Liver (tissue), 9 donors: ENCODE results near the gene OR10A3. TPM values are rescaled to one million over a fixed set of nuclear protein-coding genes. Genes with fewer than 3 reads are reported as not detected.

Experiments used
- DNase-seq: peaks from one replicate; pipeline ENCODE4 v3.0.0-alpha.2; 2017; ENCODE audit warnings: low spot score
- H3K27ac ChIP-seq, 2 donors: one replicate each; pipeline ENCODE4 v1.7.0; 2013; ENCODE audit warnings: inconsistent platforms in 2 of 2, low read length in 2 of 2, control low read depth in 1 of 2, low read depth in 1 of 2, mild to moderate bottlenecking in 1 of 2
- H3K27me3 ChIP-seq, 4 donors: one replicate each; pipeline versions ENCODE4 v1.6.1 to v1.7.0; 2013; ENCODE audit warnings: low read length in 3 of 4, inconsistent platforms in 1 of 4, mild to moderate bottlenecking in 1 of 4, moderate library complexity in 1 of 4; ENCODE audit not compliant: control insufficient read depth in 4 of 4, insufficient read depth in 4 of 4
- H3K36me3 ChIP-seq, 4 donors: one replicate each; pipeline versions ENCODE4 v1.6.1 to v1.7.0; 2013; ENCODE audit warnings: low read length in 3 of 4, mild to moderate bottlenecking in 3 of 4, low read depth in 1 of 4, moderate library complexity in 1 of 4; ENCODE audit not compliant: control insufficient read depth in 4 of 4, insufficient read depth in 3 of 4
- H3K4me1 ChIP-seq, 4 donors: one replicate each; pipeline versions ENCODE4 v1.6.1 to v1.7.0; 2013; ENCODE audit warnings: low read length in 3 of 4, mild to moderate bottlenecking in 3 of 4, moderate library complexity in 1 of 4; ENCODE audit not compliant: control insufficient read depth in 4 of 4, insufficient read depth in 4 of 4
- H3K4me3 ChIP-seq, 3 donors: one replicate each; pipeline versions ENCODE4 v1.6.1 to v1.7.0; 2013; ENCODE audit warnings: low read length in 3 of 3, control low read depth in 1 of 3, low read depth in 1 of 3, mild to moderate bottlenecking in 1 of 3
- H3K9ac ChIP-seq, 2 donors: one replicate each; pipeline ENCODE4 v1.7.0; 2013; ENCODE audit warnings: low read length in 2 of 2, mild to moderate bottlenecking in 2 of 2, moderate library complexity in 2 of 2, control low read depth in 1 of 2, low read depth in 1 of 2
- H3K9me3 ChIP-seq, 4 donors: one replicate each; pipeline versions ENCODE4 v1.6.1 to v1.7.0; 2013; ENCODE audit warnings: low read length in 3 of 4; ENCODE audit not compliant: control insufficient read depth in 4 of 4
- ATF3 ChIP-seq: IDR thresholded peaks from 2 replicates; pipeline ENCODE4 v1.6.1; 2016; ENCODE audit warnings: antibody characterized with exemption
- CTCF ChIP-seq: fragments of 150-350 bp; IDR thresholded peaks from 2 replicates; pipeline ENCODE4 v1.5.1; 2017; ENCODE audit warnings: improper control_type of control experiment, low read depth, low read length; ENCODE audit not compliant: missing input control
- EGR1 ChIP-seq, 2 donors: IDR thresholded peaks; 2 replicates each; pipeline ENCODE4 v1.6.1; 2016 to 2018; ENCODE audit warnings: antibody characterized with exemption in 2 of 2, low read depth in 2 of 2
- FOXA1 ChIP-seq: IDR thresholded peaks from 2 replicates; pipeline ENCODE4 v1.6.1; 2016; ENCODE audit warnings: antibody characterized with exemption
- FOXA2 ChIP-seq: IDR thresholded peaks from 2 replicates; pipeline ENCODE4 v1.6.1; 2016; ENCODE audit warnings: antibody characterized with exemption
- GABPA ChIP-seq, 2 donors: IDR thresholded peaks in 1 of 2; conservative IDR thresholded peaks in 1 of 2; 2 replicates each; pipeline ENCODE4 v1.6.1; 2016; ENCODE audit warnings: antibody characterized with exemption in 2 of 2, mild to moderate bottlenecking in 1 of 2, moderate library complexity in 1 of 2
- HNF4A ChIP-seq, 2 donors: conservative IDR thresholded peaks; 2 replicates each; pipeline ENCODE4 v1.6.1; 2016; ENCODE audit warnings: antibody characterized with exemption in 2 of 2, mild to moderate bottlenecking in 2 of 2
- HNF4G ChIP-seq: IDR thresholded peaks from 2 replicates; pipeline ENCODE4 v1.6.1; 2016; ENCODE audit warnings: antibody characterized with exemption
- JUND ChIP-seq, 2 donors: IDR thresholded peaks; 2 replicates each; pipeline ENCODE4 v1.6.1; 2016; ENCODE audit warnings: antibody characterized with exemption in 2 of 2
- MAX ChIP-seq: IDR thresholded peaks from 2 replicates; pipeline ENCODE4 v1.6.1; 2016; ENCODE audit warnings: antibody characterized with exemption
- NR2F2 ChIP-seq: IDR thresholded peaks from 2 replicates; pipeline ENCODE4 v1.6.1; 2016; ENCODE audit warnings: antibody characterized with exemption
- RAD21 ChIP-seq, 2 donors: IDR thresholded peaks; 2 replicates each; pipeline ENCODE4 v1.6.1; 2016; ENCODE audit warnings: antibody characterized with exemption in 2 of 2, mild to moderate bottlenecking in 2 of 2
- RXRA ChIP-seq, 2 donors: IDR thresholded peaks; 2 replicates each; pipeline ENCODE4 v1.6.1; 2017 to 2018; ENCODE audit warnings: antibody characterized with exemption in 2 of 2, mild to moderate bottlenecking in 1 of 2
- SP1 ChIP-seq: IDR thresholded peaks from 2 replicates; pipeline ENCODE4 v1.6.1; 2018; ENCODE audit warnings: antibody characterized with exemption, mild to moderate bottlenecking
- ZBTB33 ChIP-seq: IDR thresholded peaks from 2 replicates; pipeline ENCODE4 v1.6.1; 2016; ENCODE audit warnings: antibody characterized with exemption
- WGBS: extraction: QIAGEN DNeasy Blood & Tissue Kit; methylation state at CpG from one replicate; pipeline ENCODE4 v1.1.7; 2013; 5-methylcytosine and 5-hydroxymethylcytosine counted together
- polyA plus RNA-seq, 2 donors: library from polyadenylated mRNA; stranded (reverse) in 1 of 2; unstranded in 1 of 2; fragments of 200-250 nt in 1 of 2; fragments of >200 nt in 1 of 2; fragmentation: Nextera tagmentation in 1 of 2; extraction: Ambion mirVana in 1 of 2; gene quantifications; one replicate each; pipeline versions ENCODE4 v1.2.1 to v1.2.3, GENCODE V29; 2013 to 2015
- total RNA-seq, 2 donors: library from RNA; depleted of rRNA; stranded (reverse); fragments of >200 nt; gene quantifications; one replicate each; pipeline ENCODE4 v1.2.3, GENCODE V29; 2014
- donor health status: healthy.
- donor health status: healthy.
- donor health status: healthy.
- donor health status: healthy.
- donor health status: healthy.

The OR10A3 gene
- total and polyA plus RNA-seq, 4 donors: not detected

GRCh38 chr11:7965386-7965785 is 23.9 kb upstream of the OR10A3 start, which contains the start of gene NLRP10:
TSS of gene NLRP10 (minus strand) at chr11:7965447. CDS start at chr11:7963495, 1,952 bp downstream.
- H3K36me3 ChIP-seq: no peaks in the 10 kb centered on the region
- WGBS: 86% methylated on average over 1 of the region's 1 CpG
- H3K9ac ChIP-seq: no peak within 1 kb of the TSS
- no peak within 1 kb of the TSS for H3K4me3 ChIP-seq
- H3K27me3 ChIP-seq: no peaks in the 10 kb centered on the region
- H3K4me1 ChIP-seq: no peaks in the 10 kb centered on the region
- DNase-seq: no peak
- no peak within 1 kb of the TSS for H3K27ac ChIP-seq
- TF ChIP-seq NR2F2 (no peak), ZBTB33 (no peak), JUND (IDR thresholded peaks at IDR 0.05) (no peak), HNF4G (no peak), HNF4A (conservative IDR thresholded peaks at IDR 0.05) (no peak), EGR1 (IDR thresholded peaks at IDR 0.05; ENCODE audit: low read depth in 2 of 2) (no peak), GABPA (IDR thresholded peaks at IDR 0.05 in 1 of 2, conservative IDR thresholded peaks at IDR 0.05 in 1 of 2) (no peak), MAX (no peak), ATF3 (no peak)
- H3K9me3 ChIP-seq: no peaks in the 10 kb centered on the region

- Histone ChIP-seq H3K36me3 (no peaks in the 10 kb centered on the region), H3K27ac (no peak overlapping the region), H3K9ac (no peak overlapping the region), H3K27me3 (no peaks in the 10 kb centered on the region), H3K9me3 (no peaks in the 10 kb centered on the region), H3K4me3 (no peak overlapping the region), H3K4me1 (no peaks in the 10 kb centered on the region)
- DNase-seq: no peak
- TF ChIP-seq GABPA (IDR thresholded peaks at IDR 0.05 in 1 of 2, conservative IDR thresholded peaks at IDR 0.05 in 1 of 2) (no peak), FOXA1 (no peak), RXRA (IDR thresholded peaks at IDR 0.05) (no peak), ZBTB33 (no peak), ATF3 (no peak), EGR1 (IDR thresholded peaks at IDR 0.05; ENCODE audit: low read depth in 2 of 2) (no peak)
Measured at GRCh38 chr11:7964873-7965272, 23.4 kb upstream of the OR10A3 start.

GRCh38 chr11:7964261-7964660 is 22.8 kb upstream of the OR10A3 start:
- H3K9me3 ChIP-seq: no peaks in the 10 kb centered on the region
- no peak for DNase-seq
- TF ChIP-seq FOXA2 (no peak), RAD21 (IDR thresholded peaks at IDR 0.05) (no peak), CTCF (no peak), HNF4G (no peak), SP1 (no peak)
- H3K27ac ChIP-seq: no peak overlapping the region
- H3K36me3 ChIP-seq: no peaks in the 10 kb centered on the region
- WGBS: 73% methylated on average over 3 of the region's 3 CpGs
- no peaks in the 10 kb centered on the region for H3K27me3 ChIP-seq
- no peak overlapping the region for H3K4me3 ChIP-seq
- no peak overlapping the region for H3K9ac ChIP-seq
- no peaks in the 10 kb centered on the region for H3K4me1 ChIP-seq
